Smooth muscle cell (in vitro differentiated cells): ENCODE measurements around the gene CDC42. TPM values are rescaled to one million over a fixed set of nuclear protein-coding genes. Genes with fewer than 3 reads are reported as not detected.
A peak's percentile ranks its signal among the peaks of the same experiment; 100 is the strongest.

ENCODE experiments used
- DNase-seq: peaks from one replicate; lab custom pipeline; 2025; ENCODE audit not compliant: unreplicated experiment; lab: John Stamatoyannopoulos, UW
- H2AFZ ChIP-seq: fragments of 200-600 bp; sonication (generic); 2 replicates; pipeline ENCODE4 v1.6.0; 2016; ENCODE audit warnings: antibody characterized with exemption, low read depth, mild to moderate bottlenecking
- H3F3A ChIP-seq: fragments of 200-600 bp; sonication (generic); 2 replicates; pipeline ENCODE4 v1.6.0; 2017; ENCODE audit warnings: antibody characterized with exemption, low read depth
- H3K27ac ChIP-seq: fragments of 200-600 bp; sonication (generic); 2 replicates; pipeline ENCODE4 v1.5.1; 2016; ENCODE audit warnings: low read depth, mild to moderate bottlenecking
- H3K27me3 ChIP-seq: fragments of 200-600 bp; sonication (generic); 2 replicates; pipeline ENCODE4 v1.6.1; 2016; ENCODE audit warnings: low read depth, mild to moderate bottlenecking
- H3K36me3 ChIP-seq: fragments of 200-600 bp; sonication (generic); 2 replicates; pipeline ENCODE4 v1.5.1; 2016; ENCODE audit warnings: low read depth
- H3K4me1 ChIP-seq: fragments of 200-600 bp; sonication (generic); 2 replicates; pipeline ENCODE4 v1.5.1; 2016; ENCODE audit warnings: low read depth
- H3K4me2 ChIP-seq: fragments of 200-600 bp; sonication (generic); 2 replicates; pipeline ENCODE4 v1.6.0; 2016; ENCODE audit warnings: mild to moderate bottlenecking
- H3K4me3 ChIP-seq: fragments of 200-600 bp; sonication (generic); 2 replicates; pipeline ENCODE4 v1.5.1; 2016; ENCODE audit warnings: mild to moderate bottlenecking
- H3K79me2 ChIP-seq: fragments of 200-600 bp; sonication (generic); 2 replicates; pipeline ENCODE4 v1.6.0; 2016; ENCODE audit warnings: low read depth, mild to moderate bottlenecking
- H3K9ac ChIP-seq: fragments of 200-600 bp; sonication (generic); 2 replicates; pipeline ENCODE4 v1.6.0; 2016; ENCODE audit warnings: low read depth
- H3K9me3 ChIP-seq: fragments of 200-600 bp; sonication (generic); replicated peaks from 2 replicates; pipeline ENCODE4 v1.5.1; 2016; ENCODE audit warnings: low read depth
- H4K20me1 ChIP-seq: fragments of 200-600 bp; sonication (generic); 2 replicates; pipeline ENCODE4 v1.6.0; 2016; ENCODE audit warnings: low read depth
- WGBS: methylation state at CpG from one replicate; pipeline ENCODE4 v1.1.7; 2016; ENCODE audit warnings: low lambda C conversion rate; 5-methylcytosine and 5-hydroxymethylcytosine counted together
- polyA plus RNA-seq: library from polyadenylated mRNA; unstranded; fragments of >200 nt; fragmentation: Nextera tagmentation; extraction: Ambion mirVana; gene quantifications from 2 replicates; pipeline ENCODE4 v1.2.1, GENCODE V29; 2016
- total RNA-seq: library from RNA; depleted of rRNA; stranded (reverse); fragments of >200 nt; gene quantifications from 2 replicates; pipeline ENCODE4 v1.2.3, GENCODE V29; 2014
- TF ChIP-seq, protein P1 (sequence below): fragments of 200-600 bp; sonication (generic); IDR thresholded peaks from 2 replicates; pipeline ENCODE4 v1.5.1; 2017; ENCODE audit warnings: borderline replicate concordance, mild to moderate bottlenecking, antibody characterized with exemption; ENCODE audit not compliant: insufficient read depth, poor library complexity, severe bottlenecking

The CDC42 gene
- total and polyA plus RNA-seq, 2 experiments from 2014 or later = 74.0 to 407 TPM

DNA sequence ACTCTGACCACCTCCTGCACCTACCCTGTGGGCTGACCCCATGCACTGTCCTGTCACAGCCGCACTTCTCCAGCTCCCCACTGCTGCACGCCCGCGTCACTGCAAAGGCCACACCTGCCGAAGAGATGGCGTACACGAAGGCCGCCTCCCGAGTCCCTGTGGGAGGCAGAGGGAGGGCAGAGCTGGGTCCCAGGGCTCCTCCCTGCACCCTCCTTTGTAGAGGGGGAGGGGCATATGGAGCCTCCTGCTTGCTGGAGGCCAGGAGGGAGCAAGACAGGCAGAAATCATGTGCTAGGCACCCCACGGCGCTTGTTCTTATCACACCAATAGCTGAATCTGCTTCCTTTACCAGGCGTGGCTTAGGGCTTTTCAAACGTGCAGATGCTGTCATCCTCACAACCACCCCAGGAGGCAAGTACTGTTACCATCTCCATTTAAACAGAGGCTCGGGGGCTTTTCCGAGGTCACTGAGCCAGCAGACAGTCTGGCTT lies 69.0 kb downstream of the CDC42 start:
- H3K9ac ChIP-seq = no peak overlapping the region
- H4K20me1 ChIP-seq = peaks cover 100% of the 10 kb centered on the region
- H3K36me3 ChIP-seq = no peaks in the 10 kb centered on the region
- no peaks in the 10 kb centered on the region for H3F3A ChIP-seq
- H3K4me1 ChIP-seq = peaks cover 10% of the 10 kb centered on the region
- no peaks in the 10 kb centered on the region for H3K9me3 ChIP-seq
- TF ChIP-seq, protein P1, sequence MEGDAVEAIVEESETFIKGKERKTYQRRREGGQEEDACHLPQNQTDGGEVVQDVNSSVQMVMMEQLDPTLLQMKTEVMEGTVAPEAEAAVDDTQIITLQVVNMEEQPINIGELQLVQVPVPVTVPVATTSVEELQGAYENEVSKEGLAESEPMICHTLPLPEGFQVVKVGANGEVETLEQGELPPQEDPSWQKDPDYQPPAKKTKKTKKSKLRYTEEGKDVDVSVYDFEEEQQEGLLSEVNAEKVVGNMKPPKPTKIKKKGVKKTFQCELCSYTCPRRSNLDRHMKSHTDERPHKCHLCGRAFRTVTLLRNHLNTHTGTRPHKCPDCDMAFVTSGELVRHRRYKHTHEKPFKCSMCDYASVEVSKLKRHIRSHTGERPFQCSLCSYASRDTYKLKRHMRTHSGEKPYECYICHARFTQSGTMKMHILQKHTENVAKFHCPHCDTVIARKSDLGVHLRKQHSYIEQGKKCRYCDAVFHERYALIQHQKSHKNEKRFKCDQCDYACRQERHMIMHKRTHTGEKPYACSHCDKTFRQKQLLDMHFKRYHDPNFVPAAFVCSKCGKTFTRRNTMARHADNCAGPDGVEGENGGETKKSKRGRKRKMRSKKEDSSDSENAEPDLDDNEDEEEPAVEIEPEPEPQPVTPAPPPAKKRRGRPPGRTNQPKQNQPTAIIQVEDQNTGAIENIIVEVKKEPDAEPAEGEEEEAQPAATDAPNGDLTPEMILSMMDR = no peak
- H3K4me3 ChIP-seq = no peak overlapping the region
- no peak overlapping the region for H3K4me2 ChIP-seq
- 63% methylated on average over 15 of the region's 15 CpGs for WGBS
- H3K27me3 ChIP-seq = no peaks in the 10 kb centered on the region
- no peak for DNase-seq
- H3K79me2 ChIP-seq = no peaks in the 10 kb centered on the region
- no peak overlapping the region for H2AFZ ChIP-seq
- H3K27ac ChIP-seq = no peak overlapping the region

DNA sequence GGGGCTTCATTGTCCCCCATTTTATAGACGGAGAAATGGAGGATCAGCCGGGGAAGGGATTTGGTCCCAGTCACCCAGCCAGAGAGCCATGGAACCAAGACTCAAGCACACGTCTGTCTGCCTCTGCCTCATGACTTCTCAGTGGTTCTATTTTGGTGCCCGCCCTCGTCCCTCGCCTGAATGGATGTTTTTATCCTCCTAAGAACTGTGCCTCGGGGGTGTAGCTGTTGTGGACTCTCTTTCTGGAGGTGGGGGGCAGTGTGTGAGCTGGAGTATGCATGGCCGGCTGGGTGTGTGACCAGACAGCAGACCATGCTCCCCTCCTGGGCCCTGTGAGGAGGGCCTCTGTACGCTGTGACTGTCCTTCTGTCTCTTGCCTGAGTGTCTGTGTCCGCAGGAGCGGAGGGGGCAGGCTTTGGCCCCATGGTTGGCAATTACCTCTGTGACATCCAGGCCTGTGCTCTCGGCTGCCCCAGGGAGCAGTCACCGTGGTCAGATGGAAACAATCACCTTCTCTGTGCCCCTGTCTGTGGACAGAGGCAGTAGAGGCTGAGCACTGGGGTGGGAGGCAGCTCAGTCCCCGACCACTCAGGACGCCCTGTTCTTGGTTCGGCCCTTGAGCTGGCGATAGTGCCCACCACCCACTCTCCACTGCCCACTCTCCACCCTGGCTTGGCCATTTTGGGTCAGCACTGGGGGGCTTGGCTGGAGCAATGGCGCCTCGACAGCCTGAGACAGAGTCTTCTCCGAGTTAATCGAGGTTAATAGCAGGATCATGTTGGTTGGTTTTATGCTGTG lies 70.0 kb downstream of the CDC42 start:
- TF ChIP-seq, protein P1 = no peak
- peak overlapping the region; percentile 59 for H3K4me2 ChIP-seq
- no peaks in the 10 kb centered on the region for H3K36me3 ChIP-seq
- peaks cover 10% of the 10 kb centered on the region for H3K4me1 ChIP-seq
- H3F3A ChIP-seq = no peaks in the 10 kb centered on the region
- no peak overlapping the region for H3K4me3 ChIP-seq
- no peaks in the 10 kb centered on the region for H3K27me3 ChIP-seq
- H3K9ac ChIP-seq = no peak overlapping the region
- no peaks in the 10 kb centered on the region for H3K79me2 ChIP-seq
- peaks cover 100% of the 10 kb centered on the region for H4K20me1 ChIP-seq
- DNase-seq = no peak
- H3K9me3 ChIP-seq = no peaks in the 10 kb centered on the region
- no peak overlapping the region for H2AFZ ChIP-seq
- H3K27ac ChIP-seq = peak overlapping the region; percentile 57
- 62% methylated on average over 21 of the region's 21 CpGs for WGBS

DNA sequence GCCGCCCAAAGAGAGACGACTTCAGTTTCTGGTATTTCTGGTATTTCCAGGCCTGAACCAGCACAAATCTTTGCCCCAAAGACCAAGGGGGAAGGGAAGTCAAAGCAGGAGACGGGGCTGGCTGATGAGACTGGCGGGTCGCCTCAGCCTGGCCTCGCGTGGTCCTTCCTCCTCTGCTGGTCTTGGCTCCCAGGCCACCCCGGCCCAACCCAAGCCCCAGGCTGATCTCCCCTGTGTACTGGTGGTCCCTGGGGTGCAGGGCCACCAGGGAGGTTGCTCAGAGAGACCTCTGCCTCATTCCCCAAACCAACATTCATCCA lies 70.5 kb downstream of the CDC42 start:
- Histone ChIP-seq H3K27me3 (no peaks in the 10 kb centered on the region), H3K4me3 (no peak overlapping the region), H3K9me3 (no peaks in the 10 kb centered on the region), H2AFZ (no peak overlapping the region), H3F3A (no peaks in the 10 kb centered on the region), H3K4me2 (peak overlapping the region; percentile 59), H3K27ac (peak overlapping the region; percentile 57), H3K9ac (no peak overlapping the region), H3K36me3 (no peaks in the 10 kb centered on the region), H3K79me2 (no peaks in the 10 kb centered on the region), H4K20me1 (peaks cover 100% of the 10 kb centered on the region), H3K4me1 (peaks cover 10% of the 10 kb centered on the region)
- DNase-seq = no peak
- WGBS = 40% methylated on average over 8 of the region's 8 CpGs
- TF ChIP-seq, protein P1 = no peak
